Osteocyte (in vitro differentiated cells): Measurements from ENCODE around the gene ZNF792. TPM values are rescaled to one million over a fixed set of nuclear protein-coding genes. Genes with fewer than 3 reads are reported as not detected.

Experiments
- DNase-seq: peaks from one replicate; pipeline ENCODE4 v3.0.0; 2021; ENCODE audit warnings: mixed read lengths; ENCODE audit not compliant: unreplicated experiment; ENCODE audit errors: extremely low spot score
- H3K27ac Mint-ChIP-seq: one replicate; pipeline ENCODE4 v1.8.0; 2021; ENCODE audit warnings: mild to moderate bottlenecking, mixed read lengths; ENCODE audit not compliant: unreplicated experiment
- H3K27me3 Mint-ChIP-seq: one replicate; pipeline ENCODE4 v1.8.0; 2021; ENCODE audit warnings: mixed read lengths; ENCODE audit not compliant: unreplicated experiment
- H3K36me3 Mint-ChIP-seq: one replicate; pipeline ENCODE4 v1.8.0; 2021; ENCODE audit warnings: mixed read lengths; ENCODE audit not compliant: unreplicated experiment
- H3K4me1 Mint-ChIP-seq: one replicate; pipeline ENCODE4 v1.8.0; 2021; ENCODE audit warnings: mixed read lengths; ENCODE audit not compliant: unreplicated experiment
- H3K4me3 Mint-ChIP-seq: one replicate; pipeline ENCODE4 v1.8.0; 2021; ENCODE audit warnings: mild to moderate bottlenecking, moderate library complexity, mixed read lengths; ENCODE audit not compliant: unreplicated experiment
- H3K9me3 Mint-ChIP-seq: one replicate; pipeline ENCODE4 v1.8.0; 2021; ENCODE audit warnings: mixed read lengths; ENCODE audit not compliant: unreplicated experiment
- CTCF ChIP-seq: fragments of 200-600 bp; sonication (generic); IDR thresholded peaks from 2 replicates; pipeline ENCODE4 v1.5.0; 2021; ENCODE audit warnings: antibody characterized with exemption, mild to moderate bottlenecking, moderate library complexity
- total RNA-seq: library from RNA; stranded (reverse); gene quantifications from 2 replicates; pipeline ENCODE4 v1.2.1, GENCODE V29; 2021

ZNF792 gene
- total RNA-seq, 1 donor from 2014 or later = 3.0 TPM

- no peak for DNase-seq
- Mint-ChIP-seq H3K27ac (no peak overlapping the region), H3K27me3 (peaks cover 20% of the 10 kb centered on the region), H3K9me3 (peaks cover 9% of the 10 kb centered on the region), H3K4me3 (no peak overlapping the region), H3K4me1 (peaks cover 9% of the 10 kb centered on the region), H3K36me3 (no peaks in the 10 kb centered on the region)
- no peak for TF ChIP-seq CTCF
Observed at GRCh38 chr19:34983786-34984185, 19.8 kb upstream of the ZNF792 start.

GRCh38 chr19:34982275-34982674 lies 18.2 kb upstream of the ZNF792 start:
- no peak overlapping the region for H3K27ac Mint-ChIP-seq
- peaks cover 17% of the 10 kb centered on the region for H3K27me3 Mint-ChIP-seq
- peaks cover 9% of the 10 kb centered on the region for H3K9me3 Mint-ChIP-seq
- H3K4me1 Mint-ChIP-seq = peaks cover 9% of the 10 kb centered on the region
- DNase-seq = no peak
- no peak overlapping the region for H3K4me3 Mint-ChIP-seq
- no peak for TF ChIP-seq CTCF
- H3K36me3 Mint-ChIP-seq = no peaks in the 10 kb centered on the region

DNA sequence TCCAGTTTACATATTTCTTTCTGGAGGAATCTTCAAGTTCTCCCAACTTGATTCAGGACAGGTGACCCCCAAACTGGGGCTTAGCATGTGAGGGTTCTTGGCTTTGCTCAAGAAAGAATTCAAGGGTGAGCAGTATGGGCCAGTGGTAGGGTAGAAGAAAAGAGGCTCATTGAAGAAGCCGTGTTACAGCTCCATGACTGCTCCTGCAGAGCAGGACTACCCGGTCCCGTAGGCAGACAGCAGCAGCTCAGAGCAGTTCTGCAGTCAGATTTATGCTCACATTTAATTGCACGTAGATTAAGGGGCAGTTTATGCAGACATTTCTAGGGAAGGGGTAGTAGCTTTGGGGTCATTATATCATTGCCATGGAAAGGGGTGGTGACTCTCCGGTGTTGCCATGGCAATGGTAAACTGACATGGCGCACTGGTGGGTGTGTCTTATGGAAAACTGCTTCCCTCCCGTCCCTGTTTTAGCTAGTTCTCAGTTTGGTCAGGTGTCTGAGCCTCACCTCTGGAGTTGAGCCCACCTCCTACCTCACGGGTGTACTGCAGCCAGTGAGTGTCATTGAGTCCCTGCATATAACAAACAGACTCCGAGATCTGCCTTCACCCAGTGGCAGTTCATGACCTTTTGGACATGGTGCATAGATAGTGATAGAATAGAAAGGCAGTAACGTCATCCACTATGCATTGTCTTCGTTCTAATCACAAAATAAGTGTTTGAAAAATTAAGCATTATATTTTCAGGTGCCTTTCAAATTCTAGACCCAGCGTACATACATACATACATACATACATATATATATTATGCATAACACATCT lies 16.0 kb upstream of the ZNF792 start:
- Mint-ChIP-seq H3K27ac (no peak overlapping the region), H3K27me3 (peaks cover 18% of the 10 kb centered on the region), H3K4me3 (no peak overlapping the region), H3K36me3 (no peaks in the 10 kb centered on the region), H3K9me3 (peaks cover 6% of the 10 kb centered on the region), H3K4me1 (peaks cover under 1% of the 10 kb centered on the region)
- TF ChIP-seq CTCF = no peak
- no peak for DNase-seq

- Mint-ChIP-seq H3K36me3 (no peaks in the 10 kb centered on the region), H3K27me3 (peaks cover 19% of the 10 kb centered on the region), H3K4me1 (peaks cover 2% of the 10 kb centered on the region), H3K9me3 (no peaks in the 10 kb centered on the region), H3K27ac (no peak overlapping the region), H3K4me3 (no peak overlapping the region)
- TF ChIP-seq CTCF = no peak
- no peak for DNase-seq
Observed at GRCh38 chr19:34976611-34977010, 12.6 kb upstream of the ZNF792 start.

- H3K27ac Mint-ChIP-seq = no peak overlapping the region
- H3K27me3 Mint-ChIP-seq = peaks cover 19% of the 10 kb centered on the region
- no peak overlapping the region for H3K4me3 Mint-ChIP-seq
- H3K9me3 Mint-ChIP-seq = no peaks in the 10 kb centered on the region
- no peak for TF ChIP-seq CTCF
- no peaks in the 10 kb centered on the region for H3K36me3 Mint-ChIP-seq
- H3K4me1 Mint-ChIP-seq = peaks cover 2% of the 10 kb centered on the region
- no peak for DNase-seq
Observed at GRCh38 chr19:34975056-34975455, 11.0 kb upstream of the ZNF792 start.
